ENCODE results near the gene ABCA4. TPM values are rescaled to one million over a fixed set of nuclear protein-coding genes. Genes with fewer than 3 reads are reported as not detected.

The ABCA4 gene
- total and polyA plus RNA-seq, 2 experiments from 2014 or later = 0.53 to 1.4 TPM

DNA sequence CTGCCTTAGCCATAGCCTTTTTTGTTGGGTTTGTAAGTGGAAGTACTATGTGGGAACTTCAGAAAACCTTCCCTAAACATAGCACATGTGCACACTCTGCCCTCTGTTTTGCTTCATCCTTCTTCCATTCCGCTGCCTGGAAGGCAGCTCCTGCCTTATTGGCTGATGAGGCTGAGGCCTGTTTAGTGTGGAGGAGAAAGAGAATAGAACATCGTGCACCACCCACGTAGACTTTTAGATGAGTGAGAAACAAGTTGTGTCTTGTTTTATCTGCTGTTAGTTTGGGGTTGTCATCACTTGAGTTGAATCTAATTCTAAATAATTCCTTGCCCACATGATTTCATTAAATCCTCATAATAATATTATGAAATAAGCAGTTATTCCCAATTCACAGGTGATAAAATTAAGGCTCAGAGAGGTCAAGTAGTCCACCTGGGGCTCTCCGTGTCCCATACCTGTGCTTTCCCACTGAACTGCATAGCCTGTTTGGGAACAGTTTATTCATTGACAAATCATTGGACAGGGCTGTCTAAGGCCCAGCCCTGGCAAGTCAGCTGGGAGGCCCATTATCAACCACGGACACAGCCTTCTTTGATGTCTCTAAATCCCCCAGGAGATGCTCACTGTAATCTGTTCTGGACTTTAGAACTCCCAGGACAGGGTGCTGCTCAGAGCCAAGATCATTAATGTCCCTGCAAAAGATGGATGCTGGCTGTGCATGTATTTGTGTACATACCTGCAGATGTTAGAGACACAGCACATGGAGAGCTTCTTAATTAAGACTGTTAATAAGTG lies 93.0 kb downstream of the ABCA4 start:
- Histone ChIP-seq H3K27ac (no peak overlapping the region), H2AFZ (no peak overlapping the region), H3K36me3 (replicated peaks; ENCODE audit: insufficient read depth, low read depth) (no peaks in the 10 kb centered on the region), H4K20me1 (ENCODE audit: insufficient read depth, poor library complexity, severe bottlenecking) (no peaks in the 10 kb centered on the region), H3K79me2 (no peaks in the 10 kb centered on the region), H3K4me3 (no peak overlapping the region), H3K27me3 (no peaks in the 10 kb centered on the region), H3K4me1 (ENCODE audit: insufficient read depth) (no peaks in the 10 kb centered on the region), H3K9me2 (replicated peaks; ENCODE audit: insufficient read depth) (no peaks in the 10 kb centered on the region), H3K9me3 (ENCODE audit: low read depth) (no peaks in the 10 kb centered on the region), H3K4me2 (no peak overlapping the region)
- DNase-seq (ENCODE audit: low spot score) = peak; percentile 50
- 64% methylated on average over 5 of the region's 5 CpGs for WGBS (ENCODE audit: low lambda C conversion rate, missing lambda C conversion rate)
- TF ChIP-seq, protein P1, sequence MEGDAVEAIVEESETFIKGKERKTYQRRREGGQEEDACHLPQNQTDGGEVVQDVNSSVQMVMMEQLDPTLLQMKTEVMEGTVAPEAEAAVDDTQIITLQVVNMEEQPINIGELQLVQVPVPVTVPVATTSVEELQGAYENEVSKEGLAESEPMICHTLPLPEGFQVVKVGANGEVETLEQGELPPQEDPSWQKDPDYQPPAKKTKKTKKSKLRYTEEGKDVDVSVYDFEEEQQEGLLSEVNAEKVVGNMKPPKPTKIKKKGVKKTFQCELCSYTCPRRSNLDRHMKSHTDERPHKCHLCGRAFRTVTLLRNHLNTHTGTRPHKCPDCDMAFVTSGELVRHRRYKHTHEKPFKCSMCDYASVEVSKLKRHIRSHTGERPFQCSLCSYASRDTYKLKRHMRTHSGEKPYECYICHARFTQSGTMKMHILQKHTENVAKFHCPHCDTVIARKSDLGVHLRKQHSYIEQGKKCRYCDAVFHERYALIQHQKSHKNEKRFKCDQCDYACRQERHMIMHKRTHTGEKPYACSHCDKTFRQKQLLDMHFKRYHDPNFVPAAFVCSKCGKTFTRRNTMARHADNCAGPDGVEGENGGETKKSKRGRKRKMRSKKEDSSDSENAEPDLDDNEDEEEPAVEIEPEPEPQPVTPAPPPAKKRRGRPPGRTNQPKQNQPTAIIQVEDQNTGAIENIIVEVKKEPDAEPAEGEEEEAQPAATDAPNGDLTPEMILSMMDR (IDR thresholded peaks at IDR 0.05; ENCODE audit: poor library complexity) = no peak
- no peak for TF ChIP-seq EZH2phosphoT487 (IDR thresholded peaks at IDR 0.05; ENCODE audit: low read depth, severe bottlenecking, unreplicated experiment)
- no peak for TF ChIP-seq EZH2 (IDR thresholded peaks at IDR 0.05; ENCODE audit: borderline replicate concordance)

DNA sequence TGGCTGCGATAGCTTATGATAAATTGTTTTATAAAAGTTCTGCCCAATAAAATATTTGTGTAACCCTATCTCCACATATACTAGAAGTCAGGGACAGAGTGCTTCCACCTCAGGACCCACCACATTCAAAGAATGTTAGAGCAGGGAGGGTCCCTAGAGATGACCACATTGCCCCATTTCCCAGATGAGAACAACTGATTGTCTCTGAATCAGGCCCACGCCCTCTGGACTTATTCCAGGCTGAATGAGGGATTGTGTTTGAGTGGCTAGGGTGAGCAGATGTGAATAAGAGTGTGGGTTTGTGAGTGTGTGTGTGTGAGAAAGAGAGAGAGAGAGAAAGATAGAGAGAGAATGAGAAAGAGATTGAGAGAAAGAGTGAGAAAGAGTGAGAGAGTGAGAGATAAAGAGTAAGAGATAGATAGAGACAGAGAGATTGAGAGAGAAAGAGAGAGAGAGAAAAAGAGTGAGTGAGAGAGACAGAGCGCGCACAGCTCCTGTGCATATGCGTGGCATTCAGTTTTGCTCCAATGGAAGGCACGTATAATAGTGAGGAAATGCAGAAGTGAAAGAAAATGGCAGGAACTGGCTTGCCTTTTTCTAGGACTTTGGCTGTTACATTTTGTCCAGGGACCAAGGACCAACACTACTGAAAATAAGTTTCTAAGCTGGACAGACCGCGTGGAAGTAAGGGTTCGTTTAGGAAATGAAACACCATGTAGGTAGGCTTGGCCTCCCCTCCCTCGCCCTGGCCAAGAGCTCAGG lies 94.1 kb downstream of the ABCA4 start:
- H2AFZ ChIP-seq = no peak overlapping the region
- no peak overlapping the region for H3K27ac ChIP-seq
- DNase-seq (ENCODE audit: low spot score) = no peak
- no peaks in the 10 kb centered on the region for H3K9me2 ChIP-seq (replicated peaks; ENCODE audit: insufficient read depth)
- no peak overlapping the region for H3K4me2 ChIP-seq
- no peak overlapping the region for H3K4me3 ChIP-seq
- TF ChIP-seq, protein P1 (IDR thresholded peaks at IDR 0.05; ENCODE audit: poor library complexity) = no peak
- TF ChIP-seq EZH2 (IDR thresholded peaks at IDR 0.05; ENCODE audit: borderline replicate concordance) = no peak
- no peak for TF ChIP-seq EZH2phosphoT487 (IDR thresholded peaks at IDR 0.05; ENCODE audit: low read depth, severe bottlenecking, unreplicated experiment)
- 96% methylated on average over 10 of the region's 10 CpGs for WGBS (ENCODE audit: low lambda C conversion rate, missing lambda C conversion rate)
- H3K36me3 ChIP-seq (replicated peaks; ENCODE audit: insufficient read depth, low read depth) = no peaks in the 10 kb centered on the region
- H3K9me3 ChIP-seq (ENCODE audit: low read depth) = no peaks in the 10 kb centered on the region
- no peaks in the 10 kb centered on the region for H3K79me2 ChIP-seq
- H3K4me1 ChIP-seq (ENCODE audit: insufficient read depth) = peaks cover 2% of the 10 kb centered on the region
- H4K20me1 ChIP-seq (ENCODE audit: insufficient read depth, poor library complexity, severe bottlenecking) = no peaks in the 10 kb centered on the region
- no peaks in the 10 kb centered on the region for H3K27me3 ChIP-seq

DNA sequence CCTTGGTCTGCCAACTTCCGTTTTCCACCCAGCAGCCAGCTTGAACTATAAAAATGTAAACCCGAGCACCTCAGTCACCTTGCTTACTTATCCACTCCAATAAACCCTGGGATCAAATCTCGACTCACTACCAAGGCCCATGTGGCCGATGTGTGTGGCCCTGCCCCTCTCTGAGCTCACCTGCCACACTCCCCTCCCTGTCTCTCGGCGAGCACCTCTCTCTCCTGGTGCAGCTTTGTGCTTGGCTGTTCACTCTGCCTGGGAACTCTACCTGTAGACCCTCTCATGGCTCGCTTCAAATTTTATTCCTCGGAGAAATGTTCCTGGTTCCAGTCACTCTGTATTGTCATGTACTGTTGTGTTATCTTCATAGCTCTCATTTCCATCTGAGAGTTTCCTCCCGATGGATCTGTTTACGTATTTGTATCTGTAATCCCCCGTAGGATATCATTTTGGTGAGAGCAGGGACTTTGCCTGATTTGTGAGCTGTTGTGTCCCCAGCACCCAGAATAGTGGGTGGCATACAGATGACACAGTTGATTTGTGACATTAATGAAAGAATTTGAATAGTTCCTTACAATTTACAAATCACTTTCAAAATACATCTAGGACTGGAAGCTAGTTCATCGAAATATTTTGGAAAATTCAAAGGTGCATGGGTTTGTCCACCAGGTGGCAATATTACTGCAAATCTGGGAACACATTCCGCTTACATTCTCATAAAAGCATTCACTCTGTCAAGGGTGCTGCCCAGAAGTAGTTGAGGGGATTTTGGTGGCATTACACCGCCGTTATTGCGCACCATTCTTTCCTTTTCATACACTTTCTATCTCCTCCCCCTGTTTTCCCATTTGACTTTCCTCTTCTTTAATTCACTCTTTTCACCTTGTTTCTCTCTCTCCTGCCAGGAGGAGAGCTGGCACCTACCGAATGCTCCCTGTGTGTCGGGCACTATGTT lies 95.3 kb downstream of the ABCA4 start:
- no peaks in the 10 kb centered on the region for H3K27me3 ChIP-seq
- WGBS (ENCODE audit: low lambda C conversion rate, missing lambda C conversion rate) = 58% methylated on average over 18 of the region's 18 CpGs
- no peaks in the 10 kb centered on the region for H3K9me3 ChIP-seq (ENCODE audit: low read depth)
- H2AFZ ChIP-seq = no peak overlapping the region
- TF ChIP-seq, protein P1 (IDR thresholded peaks at IDR 0.05; ENCODE audit: poor library complexity) = peak; percentile 80
- no peak for TF ChIP-seq EZH2phosphoT487 (IDR thresholded peaks at IDR 0.05; ENCODE audit: low read depth, severe bottlenecking, unreplicated experiment)
- H3K9me2 ChIP-seq (replicated peaks; ENCODE audit: insufficient read depth) = no peaks in the 10 kb centered on the region
- H3K4me1 ChIP-seq (ENCODE audit: insufficient read depth) = peaks cover 14% of the 10 kb centered on the region
- H3K4me3 ChIP-seq = no peak overlapping the region
- no peak overlapping the region for H3K4me2 ChIP-seq
- no peaks in the 10 kb centered on the region for H3K79me2 ChIP-seq
- peak; percentile 78 for DNase-seq (ENCODE audit: low spot score)
- H4K20me1 ChIP-seq (ENCODE audit: insufficient read depth, poor library complexity, severe bottlenecking) = no peaks in the 10 kb centered on the region
- H3K27ac ChIP-seq = no peak overlapping the region
- H3K36me3 ChIP-seq (replicated peaks; ENCODE audit: insufficient read depth, low read depth) = no peaks in the 10 kb centered on the region
